Retinal pigment epithelial cell (primary cell): ENCODE data around the gene EEF1A2.

ENCODE experiments used
- DNase-seq: peaks from one replicate; pipeline ENCODE4 v3.0.0-alpha.2; 2010; ENCODE audit warnings: low read depth
- H3K4me3 ChIP-seq: 2 replicates; pipeline ENCODE4 v1.5.1; 2011; ENCODE audit warnings: mild to moderate bottlenecking, low read length, control low read depth, moderate library complexity
- CTCF ChIP-seq: conservative IDR thresholded peaks from 2 replicates; pipeline ENCODE4 v1.5.1; 2011; ENCODE audit warnings: low read depth, low read length, control low read depth, inconsistent platforms

Gene EEF1A2

DNA sequence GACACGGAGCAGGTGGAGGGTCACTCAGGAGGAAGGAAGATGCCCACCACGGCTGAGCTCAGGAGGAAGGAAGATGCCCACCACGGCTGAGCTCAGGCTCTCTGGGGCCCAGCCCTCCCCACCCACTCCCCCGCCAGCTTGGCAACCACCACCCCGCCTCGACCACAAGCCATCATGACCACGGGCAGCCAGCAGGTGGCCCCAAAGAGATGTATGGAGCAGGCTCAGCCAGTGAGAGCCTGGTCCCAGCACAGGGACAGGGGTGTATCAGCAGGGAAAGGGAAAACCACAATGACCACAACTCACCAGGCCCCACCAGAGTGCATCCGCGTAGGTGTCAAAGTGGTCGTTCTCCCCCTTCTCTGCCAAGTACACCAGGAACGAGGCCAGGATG is 56.8 kb downstream of the EEF1A2 start:
- H3K4me3 ChIP-seq: no peak overlapping the region
- DNase-seq: no peak
- TF ChIP-seq CTCF: peak; percentile 48

- no peak for TF ChIP-seq CTCF
- no peak overlapping the region for H3K4me3 ChIP-seq
- DNase-seq: no peak
Measured at GRCh38 chr20:63441136-63442099, 57.5 kb downstream of the EEF1A2 start.

GRCh38 chr20:63440366-63440955 is 58.4 kb downstream of the EEF1A2 start:
- TF ChIP-seq CTCF: no peak
- H3K4me3 ChIP-seq: no peak overlapping the region
- DNase-seq: no peak

DNA sequence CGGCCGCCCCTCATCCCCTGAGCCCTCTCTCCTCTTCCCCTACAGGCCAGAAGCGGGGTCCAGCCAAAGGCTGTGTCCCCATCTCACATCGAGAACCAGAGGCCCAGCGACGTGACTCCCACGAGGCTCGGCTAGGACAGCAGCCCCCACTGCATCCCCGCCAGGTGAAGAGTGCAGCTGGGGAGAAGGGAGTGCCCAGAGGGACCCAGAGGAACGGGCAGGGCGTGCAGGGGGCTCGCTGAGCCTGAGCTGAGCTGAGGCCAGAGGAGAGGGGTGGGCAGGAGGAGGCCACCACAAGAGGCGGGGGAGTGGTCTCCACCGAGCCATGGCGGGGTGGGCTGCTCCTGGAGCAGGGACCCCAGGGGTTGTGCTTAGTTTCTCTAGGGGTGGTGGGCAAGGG is 59.0 kb downstream of the EEF1A2 start:
- no peak for TF ChIP-seq CTCF
- no peak overlapping the region for H3K4me3 ChIP-seq
- DNase-seq: no peak

- H3K4me3 ChIP-seq: no peak overlapping the region
- DNase-seq: no peak
- no peak for TF ChIP-seq CTCF
Measured at GRCh38 chr20:63438121-63438520, 60.8 kb downstream of the EEF1A2 start.
